ENCODE results near the gene FBXW12.
A peak's percentile ranks its signal among the peaks of the same experiment; 100 is the strongest.

Gene FBXW12

GRCh38 chr3:48437812-48438211 lies 65.8 kb downstream of the FBXW12 start:
- no peak for DNase-seq

GRCh38 chr3:48439820-48440589 lies 68.0 kb downstream of the FBXW12 start, which contains the start of the genes CCDC51 and TMA7:
Gene CCDC51 (minus strand): TSS chr3:48440119. CDS start chr3:48435128, 4,991 bp downstream.
Gene TMA7 (plus strand): TSS chr3:48440257. CDS start chr3:48440297, 40 bp downstream.
- peak; percentile 97 for DNase-seq

- no peak for DNase-seq
These were observed 68.6 kb downstream of the FBXW12 start for GRCh38 chr3:48440590-48440958.

GRCh38 chr3:48441940-48442339 lies 69.9 kb downstream of the FBXW12 start:
- DNase-seq, result no peak
